Stimulated activated CD8-positive, alpha-beta memory T cell treated with anti-CD3 and anti-CD28 coated beads, Interleukin-15, amount 100 ng/mL, for 1 hour (primary cell): ENCODE data around the gene CC2D1A.

Experiments used
- DNase-seq: peaks from one replicate; pipeline ENCODE4 v3.0.0-alpha.2; 2020; ENCODE audit warnings: low read depth

The CC2D1A gene

DNA sequence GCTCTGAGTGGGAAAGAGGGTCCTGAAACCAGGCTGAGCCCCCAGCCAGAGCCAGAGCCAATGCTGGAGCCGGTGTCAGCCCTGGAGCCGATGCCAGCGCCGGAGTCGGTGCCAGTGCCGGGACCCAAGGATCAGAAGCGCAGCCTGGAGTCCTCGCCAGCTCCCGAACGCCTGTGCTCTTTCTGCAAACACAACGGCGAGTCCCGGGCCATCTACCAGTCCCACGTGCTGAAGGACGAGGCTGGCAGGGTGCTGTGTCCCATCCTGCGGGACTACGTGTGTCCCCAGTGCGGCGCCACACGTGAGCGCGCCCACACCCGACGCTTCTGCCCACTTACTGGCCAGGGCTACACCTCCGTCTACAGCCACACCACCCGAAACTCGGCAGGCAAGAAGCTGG lies 28.7 kb upstream of the CC2D1A start:
- no peak for DNase-seq

DNA sequence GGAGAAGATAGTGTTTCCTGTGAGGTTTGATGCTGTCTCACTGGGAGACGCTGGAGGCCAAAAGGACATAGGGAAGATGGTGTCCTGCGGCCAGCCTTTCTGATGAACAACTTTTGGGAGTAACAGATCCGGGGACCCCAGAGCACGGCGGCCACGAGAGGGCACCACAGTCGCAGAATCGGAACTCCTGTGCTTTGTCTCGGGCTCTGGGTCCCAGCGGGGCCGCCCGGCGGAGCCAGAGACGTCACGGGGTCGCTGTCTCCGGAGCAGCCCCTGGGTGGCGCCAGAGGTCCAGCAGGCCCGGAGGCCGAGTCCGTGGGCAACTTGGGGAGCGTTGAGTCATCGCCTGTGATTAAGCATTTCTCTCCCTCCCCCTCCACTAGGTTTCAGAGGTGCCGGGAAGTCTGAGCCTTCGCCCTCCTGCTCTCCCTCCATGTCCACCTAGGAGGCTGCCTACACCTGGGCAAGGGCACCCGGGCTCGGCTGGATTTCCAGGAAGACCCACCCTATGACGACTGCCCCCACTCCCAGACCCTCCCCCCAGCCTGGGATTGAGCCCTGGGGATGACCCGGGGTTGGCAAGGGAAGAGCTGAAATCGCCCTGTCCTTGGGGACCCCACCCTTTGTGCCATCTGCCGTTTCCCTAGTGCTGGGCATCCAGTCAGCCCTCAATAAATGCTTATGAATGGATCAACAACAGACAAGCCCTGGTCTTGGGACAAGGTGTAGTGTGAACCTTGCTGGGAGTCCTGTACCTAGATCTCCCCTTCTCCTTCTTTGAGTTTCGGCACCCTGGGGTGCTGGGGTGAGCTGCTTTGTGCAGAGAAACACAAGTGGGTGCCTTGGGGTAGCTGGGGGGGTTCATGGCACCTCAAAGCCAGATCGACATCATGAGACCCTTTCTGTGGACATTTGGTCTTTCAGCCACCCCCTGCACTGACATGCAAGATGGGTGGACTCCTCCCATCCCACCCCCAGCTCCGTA lies 25.6 kb upstream of the CC2D1A start:
- DNase-seq: peak; percentile 99

DNA sequence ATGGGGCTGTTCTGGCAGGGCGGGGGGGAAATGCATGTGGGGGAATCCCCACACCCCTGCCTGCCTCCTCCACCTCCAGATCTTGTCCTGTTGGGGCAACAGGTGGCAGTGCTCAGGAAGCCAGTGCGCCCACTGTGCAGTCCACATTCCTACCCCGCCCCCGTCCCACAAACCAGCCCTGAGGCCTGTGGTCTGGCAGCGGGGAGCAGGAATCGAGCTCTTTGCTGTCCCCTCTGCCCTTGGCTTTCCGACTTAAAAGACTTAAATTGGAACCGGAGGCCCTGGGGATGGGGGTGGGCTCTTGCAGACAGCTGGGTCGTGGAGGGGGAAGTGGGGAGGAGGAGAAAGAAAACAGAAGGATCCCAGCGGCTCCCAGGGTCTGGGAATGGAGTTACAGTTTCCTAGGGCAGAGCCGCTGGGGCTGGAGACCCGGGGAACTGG lies 24.7 kb upstream of the CC2D1A start:
- DNase-seq: no peak

DNA sequence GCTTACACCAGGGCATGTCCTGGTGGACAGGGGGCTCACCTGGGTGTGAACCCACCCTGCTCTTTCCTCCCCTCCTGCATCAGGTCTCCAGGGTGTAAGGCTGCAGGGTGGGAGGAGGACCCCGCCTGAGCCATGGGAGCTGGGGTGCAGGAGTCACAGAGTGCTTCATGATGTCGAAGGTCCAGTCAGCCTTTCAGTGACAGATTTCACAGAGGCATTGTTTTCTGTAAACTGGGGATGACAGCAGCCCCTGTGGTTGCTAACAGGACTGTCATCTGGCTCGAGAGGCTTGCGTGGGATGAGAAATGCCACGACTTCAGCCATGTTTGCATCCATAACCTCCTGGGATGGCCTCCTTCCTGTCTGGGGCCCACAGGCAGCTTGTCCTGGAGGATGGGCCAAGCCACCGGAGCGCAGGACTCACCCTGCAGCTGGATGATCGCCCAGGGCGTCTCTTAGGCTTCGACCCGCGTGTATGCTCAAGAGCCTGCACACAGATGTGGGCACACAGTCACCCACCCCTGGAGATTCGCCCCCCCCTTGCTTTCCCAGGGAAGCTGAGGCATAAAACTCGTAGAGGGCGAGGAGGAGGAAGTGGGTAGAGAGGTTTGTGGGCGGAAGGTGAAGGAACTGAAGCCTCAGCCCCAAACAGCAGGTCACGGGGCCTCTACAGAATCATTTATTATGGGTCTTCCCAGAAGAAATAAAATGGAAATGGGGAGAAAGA lies 24.1 kb upstream of the CC2D1A start:
- no peak for DNase-seq

DNA sequence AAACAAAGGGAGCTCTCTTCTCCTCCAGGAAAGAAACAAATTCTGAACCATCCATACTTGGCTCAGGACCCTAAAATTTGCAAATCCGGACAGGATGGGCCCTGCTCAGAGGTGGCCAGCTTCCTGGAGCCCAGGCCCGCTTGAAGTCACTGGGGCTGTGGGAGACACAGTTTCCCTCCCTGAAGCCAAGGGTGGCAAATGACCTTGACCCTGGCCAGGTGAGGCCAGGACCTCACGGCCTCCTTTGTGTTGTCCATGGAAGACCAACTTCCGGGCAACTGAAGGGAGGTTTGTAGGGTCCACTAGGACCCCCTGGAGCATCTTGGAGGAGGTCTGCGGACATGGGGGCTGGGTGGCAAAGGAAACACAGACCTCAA lies 23.6 kb upstream of the CC2D1A start:
- no peak for DNase-seq

DNA sequence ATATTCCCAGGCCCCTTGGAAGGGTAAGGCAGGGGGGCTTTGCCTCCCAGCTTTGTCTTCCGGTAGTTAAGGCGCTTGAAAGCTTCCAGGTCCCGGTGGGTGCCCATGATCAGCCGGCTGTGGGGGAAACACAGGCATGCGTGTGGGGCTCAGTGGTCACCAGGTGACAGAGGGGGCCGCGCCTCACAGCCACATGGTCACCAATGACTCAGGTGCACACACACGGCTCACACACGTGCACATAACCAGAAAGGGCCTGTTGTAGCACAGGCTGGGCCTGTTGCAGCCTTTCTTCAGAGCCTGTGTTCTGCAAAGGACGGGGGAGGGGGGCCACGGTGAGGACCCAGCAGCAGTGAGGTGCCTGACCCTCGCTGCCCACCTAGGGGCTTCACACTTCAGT lies 23.2 kb upstream of the CC2D1A start:
- no peak for DNase-seq

DNA sequence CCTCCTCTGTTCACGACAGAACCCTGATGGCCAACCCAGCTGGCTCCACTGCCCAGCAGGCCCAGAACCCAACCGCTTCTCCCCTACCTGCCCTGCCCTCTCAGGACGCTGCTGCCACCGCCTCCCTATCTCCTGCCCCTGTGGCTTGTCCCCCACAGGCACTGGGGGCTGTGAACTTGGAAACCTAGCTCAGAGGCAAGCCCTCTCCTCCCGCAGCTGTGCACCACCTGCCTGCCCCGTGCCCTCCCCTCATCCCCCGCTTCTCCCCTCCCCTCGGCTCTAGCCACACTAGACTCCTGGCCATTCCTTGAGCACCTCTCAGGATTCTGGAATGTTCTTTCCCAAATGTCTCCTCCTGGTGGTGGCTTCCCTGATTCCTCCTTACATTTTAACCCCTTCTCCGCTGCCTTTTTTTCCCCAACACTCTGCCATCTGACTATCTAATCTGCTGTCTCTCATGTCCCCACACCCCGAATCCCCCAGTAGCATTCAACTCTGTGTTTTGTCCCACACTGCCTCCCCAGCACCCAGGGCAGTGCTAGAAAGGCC lies 22.4 kb upstream of the CC2D1A start:
- no peak for DNase-seq

DNA sequence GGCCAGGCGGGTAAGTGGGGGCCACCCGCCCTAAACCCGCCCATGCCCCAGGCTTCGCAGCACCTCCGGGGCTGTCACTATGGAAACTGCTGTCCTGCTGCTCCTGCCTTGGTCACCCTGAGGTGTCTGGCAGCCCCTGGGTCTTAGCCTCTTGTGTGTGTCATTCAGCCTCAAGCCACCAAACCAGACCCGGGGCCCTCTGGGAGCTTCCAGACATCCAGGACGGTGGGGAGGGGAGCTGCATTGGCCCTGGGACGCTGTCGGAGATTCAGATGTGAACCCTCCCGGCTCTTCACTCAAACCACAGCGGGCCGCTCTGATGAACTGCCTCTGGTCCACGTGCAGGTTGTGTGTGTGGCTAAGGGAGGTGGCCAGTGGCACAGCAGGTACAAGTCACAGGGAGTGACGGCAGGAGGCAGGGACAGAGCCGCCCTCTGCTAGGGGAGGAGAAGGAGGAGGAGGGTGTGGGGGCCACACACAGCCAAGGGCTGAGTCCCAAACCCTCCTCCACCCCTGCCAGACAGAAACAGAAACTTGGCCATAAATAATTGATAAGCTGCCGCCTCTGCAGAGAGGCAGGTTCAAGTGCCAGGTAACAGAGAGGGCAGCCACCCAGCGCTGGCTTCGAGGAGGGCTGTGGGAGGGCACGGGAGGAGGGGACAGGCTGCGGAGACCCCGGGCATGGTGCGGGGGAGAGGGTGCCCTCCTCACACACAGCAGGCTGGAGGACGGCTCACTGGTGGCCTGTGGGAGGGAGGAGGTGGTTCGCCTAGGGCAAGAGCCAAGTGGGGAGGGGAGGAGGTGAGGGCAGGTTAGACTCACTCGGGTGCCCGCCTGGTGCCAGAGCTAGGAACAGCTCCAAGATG lies 21.0 kb upstream of the CC2D1A start:
- DNase-seq: no peak

DNA sequence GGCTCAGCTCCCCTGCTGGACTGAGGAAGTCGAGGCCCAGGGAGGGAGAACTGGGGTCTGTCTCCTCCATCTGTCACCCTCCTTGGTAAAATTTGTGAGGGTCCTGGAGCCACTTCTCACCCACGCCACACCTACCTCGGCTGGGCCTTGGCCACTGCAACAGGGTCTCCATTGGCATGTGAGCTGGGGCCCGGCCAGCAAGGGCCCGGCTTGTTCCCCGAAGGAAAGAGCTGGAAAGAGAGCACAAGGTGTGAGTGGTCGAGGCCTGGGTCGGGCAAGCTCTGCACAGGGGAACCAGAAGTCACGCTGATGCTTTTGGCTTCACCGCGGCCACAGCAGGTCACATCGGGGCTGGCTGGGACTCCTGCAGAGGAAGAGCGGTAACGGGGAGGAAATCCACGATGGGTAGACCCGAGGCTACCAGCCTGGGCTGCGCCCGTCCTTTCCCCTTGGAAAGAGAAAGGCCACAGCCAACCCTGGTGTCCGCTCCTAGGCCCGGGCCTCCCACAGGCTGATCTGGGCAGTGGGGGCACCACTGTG lies 20.1 kb upstream of the CC2D1A start:
- DNase-seq: no peak

DNA sequence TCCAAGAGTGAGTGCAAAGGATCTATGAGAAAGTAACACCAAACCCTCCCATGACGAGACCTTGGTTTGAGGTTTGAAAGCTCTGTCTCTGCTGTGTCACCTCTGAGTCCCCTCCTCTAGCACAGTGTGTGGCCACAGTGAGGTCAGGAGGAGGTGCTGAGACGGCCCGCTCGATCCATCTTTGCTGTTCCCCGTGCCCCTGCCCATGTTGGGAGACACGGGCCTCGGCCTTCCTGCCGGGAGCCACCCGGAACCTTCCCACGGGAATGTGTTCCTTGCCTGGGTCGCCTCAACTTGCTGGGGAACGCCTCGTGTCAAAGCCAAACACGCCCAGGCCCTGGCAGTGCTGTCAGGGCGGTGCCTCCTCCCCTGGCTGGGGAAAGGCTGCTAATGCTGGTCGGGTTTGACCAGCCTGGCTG lies 19.0 kb upstream of the CC2D1A start:
- no peak for DNase-seq

DNA sequence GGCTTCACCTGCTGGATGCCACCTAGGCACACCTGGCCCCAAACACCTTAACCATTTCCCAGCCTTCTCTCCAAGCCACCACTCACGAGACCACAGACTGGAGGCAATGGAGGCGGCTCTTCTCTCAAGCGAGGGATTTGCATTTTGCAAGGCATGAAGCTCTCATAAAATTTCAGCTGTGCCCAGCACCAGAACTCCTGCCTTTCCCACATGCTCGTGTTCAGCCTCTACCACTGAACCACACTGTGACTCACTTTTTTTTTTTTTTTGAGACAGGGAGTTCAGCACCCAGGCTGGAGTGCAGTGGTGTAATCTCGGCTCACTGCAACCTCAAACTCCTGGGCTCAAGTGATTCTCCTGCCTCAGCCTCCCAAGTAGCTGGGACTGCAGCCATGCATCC lies 18.5 kb upstream of the CC2D1A start:
- no peak for DNase-seq

DNA sequence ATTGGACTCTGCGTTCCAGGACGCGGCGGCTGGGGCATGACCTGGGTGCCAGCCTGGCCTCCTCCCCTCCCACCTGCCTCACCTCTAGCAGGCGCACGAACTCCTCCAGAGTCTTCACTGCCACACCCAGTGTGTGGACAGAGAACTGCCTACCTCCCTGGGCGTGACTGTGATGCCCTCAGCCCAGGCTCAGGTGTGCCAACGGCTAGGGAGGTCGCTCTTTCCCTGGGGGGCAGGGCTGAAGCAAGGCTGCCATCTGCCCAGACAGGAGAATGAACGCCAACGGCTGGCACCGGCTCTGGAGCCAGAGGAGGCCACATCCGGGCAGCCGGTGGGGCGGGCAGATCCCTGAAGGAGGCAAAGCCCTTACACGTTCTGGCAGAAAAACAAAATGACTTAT lies 17.7 kb upstream of the CC2D1A start:
- DNase-seq: no peak

DNA sequence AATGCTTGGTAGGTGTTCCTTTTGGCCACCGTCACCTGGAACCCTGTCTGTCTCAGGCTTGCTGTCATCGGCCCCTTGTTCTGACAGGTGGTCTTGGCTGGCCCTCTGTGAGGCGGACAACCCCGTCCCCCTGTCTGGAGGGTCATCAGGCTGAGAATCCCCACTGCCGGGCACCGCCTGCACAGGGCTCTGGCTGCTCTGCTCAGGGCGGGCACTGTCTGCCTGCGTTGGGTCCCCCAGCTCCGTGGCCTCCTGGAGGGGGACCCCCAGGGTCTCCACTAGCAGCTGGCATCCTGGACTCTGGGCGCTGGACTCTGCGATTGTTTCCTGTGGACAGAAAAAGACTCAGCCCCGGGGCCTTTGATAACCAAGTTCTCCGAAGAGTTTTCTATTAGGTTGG lies 15.9 kb upstream of the CC2D1A start:
- no peak for DNase-seq

DNA sequence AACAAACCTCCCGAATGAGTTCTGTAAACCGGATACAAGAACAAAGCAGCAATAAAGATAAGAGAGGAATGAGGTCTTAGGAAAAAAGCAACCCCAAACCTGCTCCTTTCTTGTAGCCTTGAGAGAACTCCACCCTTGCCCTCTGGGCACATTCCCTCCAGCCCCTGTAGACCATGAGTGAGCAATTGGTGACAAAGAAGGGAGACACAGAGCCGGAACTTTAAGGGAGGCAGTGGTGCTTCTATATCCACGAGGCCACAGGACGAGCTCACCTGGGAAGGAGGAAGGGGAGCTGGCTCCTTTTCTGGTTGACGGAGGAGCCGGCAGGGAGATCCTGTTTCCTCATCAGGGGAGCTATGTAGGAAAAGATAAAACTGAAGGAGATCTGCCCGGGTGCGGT lies 13.1 kb upstream of the CC2D1A start:
- DNase-seq: no peak

DNA sequence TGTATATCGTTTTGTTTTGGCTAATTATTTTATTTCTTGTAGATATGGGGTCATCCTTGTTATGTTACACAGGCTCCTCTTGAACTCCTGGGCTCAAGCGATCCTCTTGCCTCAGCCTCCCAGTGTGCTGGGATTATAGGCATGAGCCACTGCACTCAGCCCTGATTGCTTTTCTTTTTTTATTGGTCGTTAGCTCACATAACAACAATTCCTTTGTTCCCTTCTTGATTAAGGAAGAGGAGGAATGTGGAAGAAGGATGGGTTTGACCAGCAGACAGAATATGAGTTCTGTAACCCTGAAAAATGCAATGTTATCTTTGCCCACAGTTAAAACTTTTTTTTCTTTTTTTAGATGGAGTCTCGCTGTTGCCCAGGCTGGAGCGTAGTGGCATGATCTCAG lies 11.4 kb upstream of the CC2D1A start:
- DNase-seq: no peak

DNA sequence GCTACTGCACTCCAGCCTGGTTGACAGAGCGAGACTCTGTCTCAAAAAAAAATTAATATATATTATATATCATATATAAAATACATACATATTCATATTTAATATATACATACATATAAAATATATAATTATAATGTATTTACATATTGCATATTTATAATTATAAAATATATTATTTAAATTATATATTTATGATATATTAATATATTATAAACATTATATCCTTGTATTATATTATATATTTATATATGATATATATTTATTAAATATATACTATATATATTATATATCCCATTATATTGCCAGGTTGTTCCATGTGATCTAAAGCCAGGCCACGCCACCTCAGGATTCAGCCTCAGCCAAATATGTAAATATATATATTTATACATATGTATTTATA lies 9.8 kb upstream of the CC2D1A start:
- no peak for DNase-seq

DNA sequence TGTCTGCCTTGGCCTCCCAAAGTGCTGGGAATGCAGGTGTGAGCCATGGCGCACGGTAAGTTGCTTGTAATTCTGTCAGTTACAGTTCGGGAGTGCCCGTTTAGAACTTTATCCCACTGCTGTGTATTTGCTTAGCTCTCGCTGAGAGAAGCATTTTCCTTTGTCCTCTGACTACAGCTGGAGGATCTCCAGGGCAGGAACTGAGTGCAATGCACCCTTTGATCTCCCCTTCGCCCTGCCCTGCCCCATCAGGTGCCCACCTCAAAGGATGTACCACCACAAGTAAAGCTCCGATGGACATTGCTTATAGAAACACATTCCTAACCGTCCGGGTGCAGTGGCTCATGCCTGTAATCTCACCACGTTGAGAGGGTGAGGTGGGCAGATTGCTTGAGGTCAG lies 6.6 kb upstream of the CC2D1A start:
- no peak for DNase-seq

DNA sequence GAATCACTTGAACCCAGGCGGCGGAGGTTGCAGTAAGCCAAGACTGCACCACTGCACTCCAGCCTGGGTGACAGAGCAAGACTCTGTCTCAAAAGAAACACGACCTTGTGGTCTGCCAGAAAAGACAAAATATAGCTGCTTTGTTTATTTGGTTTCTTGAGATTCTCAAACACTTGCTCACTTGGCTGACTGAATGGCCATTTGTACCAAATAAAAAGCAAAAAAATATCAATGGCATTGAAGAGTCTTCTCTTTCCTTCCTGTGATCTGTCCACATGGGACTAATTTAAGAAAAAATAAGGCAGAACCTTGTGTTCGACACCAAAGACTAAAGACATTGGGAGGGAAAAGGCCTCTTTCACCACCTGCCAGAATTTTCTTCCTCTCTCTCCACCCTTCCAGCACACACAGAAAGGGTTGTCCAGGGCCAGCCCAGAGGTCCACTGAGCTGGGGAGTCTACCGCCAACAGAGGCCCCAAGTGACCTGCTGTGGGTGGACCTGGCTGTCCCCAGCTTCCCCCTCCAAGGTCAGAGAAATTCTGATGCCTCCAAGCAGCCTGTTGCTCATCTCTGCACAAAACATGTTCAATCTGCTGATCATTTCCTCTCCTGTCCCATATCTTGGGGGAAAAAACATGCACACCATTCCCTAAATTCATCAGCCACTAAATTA lies 6.0 kb upstream of the CC2D1A start:
- DNase-seq: no peak

DNA sequence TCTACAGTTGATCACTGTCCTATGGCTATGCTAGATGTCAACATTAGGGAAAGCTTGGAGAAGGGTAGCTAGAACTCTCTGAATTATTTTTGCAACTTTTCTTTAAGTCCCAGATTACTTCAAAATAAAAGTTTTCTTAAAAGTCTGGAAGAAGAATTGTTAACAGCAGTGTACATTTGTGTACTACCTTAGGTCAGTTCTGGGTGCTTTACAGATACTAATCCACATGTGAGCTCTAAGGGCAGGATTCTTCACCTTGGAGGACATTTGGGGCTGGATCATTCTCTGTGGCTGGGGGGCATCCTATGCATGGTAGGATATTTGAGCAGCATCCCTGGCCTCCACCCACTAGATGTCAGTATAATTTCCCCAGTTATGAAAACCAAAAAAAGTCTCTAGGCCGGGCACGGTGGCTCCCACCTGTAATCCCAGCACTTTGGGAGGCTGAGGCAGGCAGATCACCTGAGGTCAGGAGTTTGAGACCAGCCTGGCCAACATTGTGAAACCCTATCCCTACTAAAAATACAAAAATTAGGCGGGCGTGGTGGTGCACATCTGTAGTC lies 2.9 kb upstream of the CC2D1A start:
- no peak for DNase-seq

DNA sequence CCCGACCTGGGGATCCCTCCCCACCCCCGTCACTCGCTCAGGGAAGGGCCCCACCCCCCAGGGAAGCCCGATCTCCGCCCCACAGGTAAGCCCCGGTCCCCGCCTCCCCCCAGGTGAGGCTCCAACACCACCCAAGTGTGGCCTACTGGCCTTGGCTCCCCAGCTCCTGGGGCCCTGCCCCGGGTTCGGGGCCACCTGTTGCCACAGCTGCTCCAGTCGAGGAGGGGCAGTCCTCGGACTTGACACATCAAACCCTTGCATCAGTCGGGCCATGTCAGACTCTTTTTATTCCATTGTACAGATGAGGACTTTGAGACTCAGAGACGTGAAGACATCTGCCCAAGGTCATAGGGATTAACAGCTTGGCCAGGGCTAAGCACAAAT lies 512 bp downstream of the CC2D1A start:
- DNase-seq: no peak

DNA sequence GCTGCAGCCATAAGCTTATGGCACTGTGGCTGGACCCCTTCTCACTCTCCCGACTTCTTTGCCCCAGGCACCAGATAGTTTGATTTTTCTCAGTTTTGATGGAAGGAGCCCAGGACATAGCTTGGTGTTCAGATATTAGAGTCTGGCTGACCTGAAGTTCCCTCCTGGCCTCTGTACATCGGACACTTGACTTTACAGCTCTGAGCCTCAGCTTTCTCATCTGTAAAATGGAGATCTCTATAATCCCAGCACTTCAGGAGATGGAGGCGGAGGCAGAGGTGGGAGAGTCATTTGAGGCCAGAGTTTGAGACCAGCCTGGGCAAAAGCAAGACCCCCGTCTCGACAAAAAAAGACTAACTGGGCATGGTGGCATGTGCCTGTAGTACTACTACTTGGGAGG lies 909 bp downstream of the CC2D1A start:
- DNase-seq: no peak
